GM21528 (cell line): ENCODE measurements around the gene GPS2.
"Not testable (repeated sequence)": the region's sequence is repeated elsewhere in the genome, so short reads cannot be mapped to it uniquely, and the experiment has no call there.

Source experiments
- ATAC-seq: cut with Tn5 transposase; IDR thresholded peaks from one replicate; pipeline ENCODE4 v1.9.1; 2021; ENCODE audit warnings: mild to moderate bottlenecking, moderate library complexity; ENCODE audit not compliant: unreplicated experiment, low FRiP score

GPS2 gene

GRCh38 chr17:7340179-7340578 is 25.0 kb upstream of the GPS2 start:
- ATAC-seq, result no peak

GRCh38 chr17:7337600-7337999 is 22.4 kb upstream of the GPS2 start:
- ATAC-seq, result not testable (repeated sequence)

- ATAC-seq, result no peak
Measured at GRCh38 chr17:7336240-7337175, 21.3 kb upstream of the GPS2 start, which contains the start of gene ACAP1. TSS of gene ACAP1 (plus strand) at chr17:7336529. CDS start at chr17:7336735, 206 bp downstream.

GRCh38 chr17:7335765-7336164 is 20.6 kb upstream of the GPS2 start:
- ATAC-seq, result not testable (repeated sequence)

- no peak for ATAC-seq
Measured at GRCh38 chr17:7334938-7335538, 19.9 kb upstream of the GPS2 start.

GRCh38 chr17:7332600-7333069 is 17.5 kb upstream of the GPS2 start:
- not testable (repeated sequence) for ATAC-seq

- ATAC-seq, result no peak
Measured at GRCh38 chr17:7332111-7332510, 17.0 kb upstream of the GPS2 start.

GRCh38 chr17:7330638-7331015 is 15.5 kb upstream of the GPS2 start:
- ATAC-seq, result peak; percentile 1

GRCh38 chr17:7329997-7330637 is 15.0 kb upstream of the GPS2 start:
- peak; percentile 41 for ATAC-seq

- peak; percentile 54 for ATAC-seq
Measured at GRCh38 chr17:7329374-7329996, 14.3 kb upstream of the GPS2 start.

- peak; percentile 8 for ATAC-seq
Measured at GRCh38 chr17:7328840-7329373, 13.7 kb upstream of the GPS2 start, which contains the start of gene NEURL4. TSS of gene NEURL4 (minus strand) at chr17:7329335. CDS start at chr17:7329312, 23 bp downstream.

- no peak for ATAC-seq
Measured at GRCh38 chr17:7328009-7328408, 12.8 kb upstream of the GPS2 start.

- ATAC-seq, result no peak
Measured at GRCh38 chr17:7327501-7327900, 12.3 kb upstream of the GPS2 start.

GRCh38 chr17:7327056-7327455 is 11.9 kb upstream of the GPS2 start:
- ATAC-seq, result no peak

- no peak for ATAC-seq
Measured at GRCh38 chr17:7326186-7326585, 11.0 kb upstream of the GPS2 start.

- ATAC-seq, result no peak
Measured at GRCh38 chr17:7325031-7325528, 9.9 kb upstream of the GPS2 start.

- ATAC-seq, result no peak
Measured at GRCh38 chr17:7324438-7324779, 9.2 kb upstream of the GPS2 start.

GRCh38 chr17:7323731-7324437 is 8.7 kb upstream of the GPS2 start:
- no peak for ATAC-seq

- ATAC-seq, result no peak
Measured at GRCh38 chr17:7322520-7323194, 7.5 kb upstream of the GPS2 start.
